GM23338 (cell line): ENCODE results near the gene SSBP2. TPM values are rescaled to one million over a fixed set of nuclear protein-coding genes. Genes with fewer than 3 reads are reported as not detected.

Source experiments
- ATAC-seq: fragments of 200-7000 bp; cut with Tn5 transposase; 3 replicates; pipeline ENCODE4 v1.9.1; 2020
- DNase-seq: peaks from one replicate; pipeline ENCODE4 v3.0.0-alpha.2; 2015; ENCODE audit warnings: low spot score
- H2AFZ ChIP-seq: fragments of 200-600 bp; sonication (generic); 2 replicates; pipeline ENCODE4 v1.8.0; 2016; ENCODE audit warnings: antibody characterized with exemption, mild to moderate bottlenecking, moderate library complexity
- H3F3A ChIP-seq: fragments of 200-600 bp; sonication (generic); replicated peaks from 2 replicates; pipeline ENCODE4 v1.8.0; 2017; ENCODE audit warnings: antibody characterized with exemption, mixed run types, low read depth
- H3K27ac ChIP-seq: fragments of 200-600 bp; sonication (generic); 2 replicates; pipeline ENCODE4 v1.6.1; 2016; ENCODE audit warnings: low read depth
- H3K27me3 ChIP-seq: fragments of 200-600 bp; sonication (generic); 2 replicates; pipeline ENCODE4 v1.8.0; 2016; ENCODE audit warnings: mild to moderate bottlenecking, mixed run types, moderate library complexity; ENCODE audit not compliant: insufficient read depth
- H3K36me3 ChIP-seq: fragments of 200-600 bp; sonication (generic); 2 replicates; pipeline ENCODE4 v1.8.0; 2016; ENCODE audit warnings: mild to moderate bottlenecking; ENCODE audit not compliant: insufficient read depth
- H3K4me1 ChIP-seq: fragments of 200-600 bp; sonication (generic); 2 replicates; pipeline ENCODE4 v1.8.0; 2016; ENCODE audit warnings: mild to moderate bottlenecking, moderate library complexity; ENCODE audit not compliant: insufficient read depth
- H3K4me2 ChIP-seq: fragments of 200-600 bp; sonication (generic); 2 replicates; pipeline ENCODE4 v1.7.1; 2017; ENCODE audit warnings: mixed run types
- H3K4me3 ChIP-seq: fragments of 200-600 bp; sonication (generic); 2 replicates; pipeline ENCODE4 v1.6.1; 2016; ENCODE audit warnings: mixed run types
- H3K79me2 ChIP-seq: fragments of 200-600 bp; sonication (generic); replicated peaks from 2 replicates; pipeline ENCODE4 v1.8.0; 2017; ENCODE audit warnings: mild to moderate bottlenecking; ENCODE audit not compliant: insufficient read depth
- H3K9me2 ChIP-seq: fragments of 200-600 bp; sonication (generic); 2 replicates; pipeline ENCODE4 v1.8.0; 2017; ENCODE audit not compliant: insufficient read depth
- H4K20me1 ChIP-seq: fragments of 200-600 bp; sonication (generic); replicated peaks from 2 replicates; pipeline ENCODE4 v1.8.0; 2017; ENCODE audit warnings: mild to moderate bottlenecking; ENCODE audit not compliant: insufficient read depth
- H3K27ac Mint-ChIP-seq: 2 replicates; pipeline ENCODE4 v1.8.0; 2020; ENCODE audit warnings: inconsistent platforms, mild to moderate bottlenecking, moderate library complexity, mixed read lengths
- H3K27me3 Mint-ChIP-seq: 3 replicates; pipeline ENCODE4 v1.8.0; 2022; ENCODE audit warnings: low read depth, mild to moderate bottlenecking, moderate library complexity, mixed read lengths, inconsistent platforms; ENCODE audit not compliant: insufficient read depth, poor library complexity
- H3K36me3 Mint-ChIP-seq: 3 replicates; pipeline ENCODE4 v1.8.0; 2021; ENCODE audit warnings: low read depth, mild to moderate bottlenecking, inconsistent platforms, moderate library complexity, mixed read lengths
- H3K4me1 Mint-ChIP-seq: 3 replicates; pipeline ENCODE4 v1.8.0; 2020; ENCODE audit warnings: mild to moderate bottlenecking, inconsistent platforms, mixed read lengths
- H3K4me3 Mint-ChIP-seq: 3 replicates; pipeline ENCODE4 v1.8.0; 2021; ENCODE audit warnings: moderate library complexity, mild to moderate bottlenecking, inconsistent platforms, mixed read lengths
- H3K9me3 Mint-ChIP-seq: 3 replicates; pipeline ENCODE4 v1.8.0; 2020; ENCODE audit warnings: moderate library complexity, mild to moderate bottlenecking, inconsistent platforms, mixed read lengths
- CREB1 ChIP-seq: fragments of 250-450 bp; sonication (Bioruptor Pico); IDR thresholded peaks from 2 replicates; pipeline ENCODE4 v1.5.0; 2020; ENCODE audit warnings: low read depth, mild to moderate bottlenecking, moderate library complexity
- CTCF ChIP-seq, 2 experiments: fragments of 200-600 bp in 1 of 2; sonication (generic) in 1 of 2; conservative IDR thresholded peaks; 2 replicates each; pipeline versions ENCODE4 v1.5.1 to v1.6.1; 2016 to 2017; ENCODE audit warnings: antibody characterized with exemption in 2 of 2, low read depth in 2 of 2, mild to moderate bottlenecking in 2 of 2, moderate library complexity in 1 of 2
- EZH2 ChIP-seq: fragments of 200-600 bp; sonication (generic); IDR thresholded peaks from one replicate; pipeline ENCODE4 v1.8.0; 2017; ENCODE audit warnings: antibody characterized with exemption, mild to moderate bottlenecking, low read depth; ENCODE audit not compliant: unreplicated experiment
- EZH2phosphoT487 ChIP-seq: fragments of 200-600 bp; sonication (generic); IDR thresholded peaks from one replicate; pipeline ENCODE4 v1.8.1; 2018; ENCODE audit warnings: antibody characterized with exemption; ENCODE audit not compliant: unreplicated experiment
- JUNB ChIP-seq: IDR thresholded peaks from one replicate; pipeline ENCODE4 v1.6.1; 2016; ENCODE audit warnings: antibody characterized with exemption; ENCODE audit not compliant: unreplicated experiment
- NANOG ChIP-seq: IDR thresholded peaks from 2 replicates; pipeline ENCODE4 v1.6.1; 2016; ENCODE audit warnings: antibody characterized with exemption, borderline replicate concordance
- POLR2AphosphoS5 ChIP-seq: IDR thresholded peaks from 2 replicates; pipeline ENCODE4 v1.6.1; 2016; ENCODE audit warnings: antibody characterized with exemption, low read depth
- REST ChIP-seq: IDR thresholded peaks from one replicate; pipeline ENCODE4 v1.6.1; 2018; ENCODE audit warnings: antibody characterized with exemption; ENCODE audit not compliant: unreplicated experiment
- ZNF331 ChIP-seq: fragments of 250-450 bp; sonication (Bioruptor Pico); IDR thresholded peaks from 2 replicates; pipeline ENCODE4 v1.5.0; 2020; ENCODE audit warnings: low read depth, mild to moderate bottlenecking, moderate library complexity
- ZNF462 ChIP-seq: fragments of 250-450 bp; sonication (Bioruptor Pico); IDR thresholded peaks from 2 replicates; pipeline ENCODE4 v1.5.0; 2020; ENCODE audit warnings: mild to moderate bottlenecking, moderate library complexity
- polyA plus RNA-seq: library from polyadenylated mRNA; unstranded; fragments of >200 nt; fragmentation: Nextera tagmentation; extraction: Ambion mirVana; gene quantifications from 2 replicates; pipeline ENCODE4 v1.2.1, GENCODE V29; 2016
- total RNA-seq: library from RNA; depleted of rRNA; stranded (reverse); fragments of >200 nt; shearing (Covaris generic); gene quantifications from 2 replicates; pipeline ENCODE4 v1.2.3, GENCODE V29; 2014

The SSBP2 gene
- total and polyA plus RNA-seq, 2 experiments from 2014 or later = 21.5 to 24.7 TPM

GRCh38 chr5:81608976-81609375 is 141.9 kb downstream of the SSBP2 start (continued):
- no peak for TF ChIP-seq ZNF462 (CRISPR knock-in tag)

GRCh38 chr5:81607693-81608092 is 143.2 kb downstream of the SSBP2 start:
- no peak overlapping the region for H3K27ac Mint-ChIP-seq
- no peak overlapping the region for H3K4me3 Mint-ChIP-seq
- H3F3A ChIP-seq = no peaks in the 10 kb centered on the region
- TF ChIP-seq CREB1 (CRISPR knock-in tag) = no peak
- no peak for TF ChIP-seq REST
- TF ChIP-seq POLR2AphosphoS5 = no peak
- no peak for TF ChIP-seq NANOG
- no peak for TF ChIP-seq EZH2
- TF ChIP-seq JUNB = no peak
- TF ChIP-seq ZNF331 (CRISPR knock-in tag) = no peak
- no peak for TF ChIP-seq CTCF (conservative IDR thresholded peaks at IDR 0.05; ENCODE audit: low read depth in 2 of 2)
- no peak for TF ChIP-seq EZH2phosphoT487

More at GRCh38 chr5:81607693-81608092, 143.2 kb downstream of the SSBP2 start:
- Mint-ChIP-seq H3K9me3 (peaks cover 24% of the 10 kb centered on the region), H3K4me1 (peaks cover 21% of the 10 kb centered on the region), H3K36me3 (peaks cover 36% of the 10 kb centered on the region), H3K27me3 (peaks cover 4% of the 10 kb centered on the region)
- no peak for ATAC-seq
- H3K9me2 ChIP-seq = 0 out of 2 replicates have a peak, but pooled peaks cover 3% of the 10 kb centered on the region
- H4K20me1 ChIP-seq = no peaks in the 10 kb centered on the region
- peaks cover 19% of the 10 kb centered on the region for H3K4me1 ChIP-seq
- DNase-seq = no peak
- no peak overlapping the region for H3K27ac ChIP-seq
- no peaks in the 10 kb centered on the region for H3K27me3 ChIP-seq
- H2AFZ ChIP-seq = no peak overlapping the region
- H3K79me2 ChIP-seq = no peaks in the 10 kb centered on the region
- no peak overlapping the region for H3K4me2 ChIP-seq
- H3K36me3 ChIP-seq = no peaks in the 10 kb centered on the region; the same call in 1 of the 2 replicates
- H3K4me3 ChIP-seq = no peak overlapping the region
